ENCODE data around the gene ZNF79. TPM values are rescaled to one million over a fixed set of nuclear protein-coding genes. Genes with fewer than 3 reads are reported as not detected.

ZNF79 gene
- total and polyA plus RNA-seq, 5 donors = 3.2 to 7.9 (median 7.4) TPM

DNA sequence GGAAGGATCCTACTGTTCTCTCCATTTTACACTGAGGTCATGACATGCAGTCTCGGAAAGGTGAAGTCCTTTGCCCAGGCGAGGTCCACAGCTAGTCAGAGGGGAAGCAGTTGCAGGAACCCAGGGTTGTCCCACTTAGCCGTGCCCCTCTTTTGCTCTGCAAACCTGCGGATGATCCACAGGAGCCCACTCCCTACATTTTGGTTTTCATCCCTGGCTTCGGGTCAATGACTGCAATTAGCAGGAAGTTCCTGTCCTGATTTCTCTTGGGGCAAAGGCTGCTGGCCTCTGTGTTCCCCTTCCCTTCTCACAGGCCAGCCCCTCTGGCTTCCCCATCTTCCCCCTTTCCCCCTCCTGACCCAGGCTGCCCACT, 25.9 kb upstream of the ZNF79 start:
- no peaks in the 10 kb centered on the region for H3K27me3 ChIP-seq (ENCODE audit: control insufficient read depth, insufficient read depth)
- peaks cover 7% of the 10 kb centered on the region for H3K4me1 ChIP-seq (ENCODE audit: control insufficient read depth, insufficient read depth, low read length)
- no peaks in the 10 kb centered on the region for H3K9me3 ChIP-seq (ENCODE audit: control insufficient read depth, low read length)
- ATAC-seq (no peak), DNase-seq (no peak)
- H3K4me3 ChIP-seq (ENCODE audit: low read length) = peak overlapping the region; percentile 75
- intact Hi-C loops (cut with DNase I) = no loop called here
- H3K27ac ChIP-seq (ENCODE audit: low read length) = no peak overlapping the region
- 48% methylated on average over 5 of the region's 5 CpGs for WGBS

DNA sequence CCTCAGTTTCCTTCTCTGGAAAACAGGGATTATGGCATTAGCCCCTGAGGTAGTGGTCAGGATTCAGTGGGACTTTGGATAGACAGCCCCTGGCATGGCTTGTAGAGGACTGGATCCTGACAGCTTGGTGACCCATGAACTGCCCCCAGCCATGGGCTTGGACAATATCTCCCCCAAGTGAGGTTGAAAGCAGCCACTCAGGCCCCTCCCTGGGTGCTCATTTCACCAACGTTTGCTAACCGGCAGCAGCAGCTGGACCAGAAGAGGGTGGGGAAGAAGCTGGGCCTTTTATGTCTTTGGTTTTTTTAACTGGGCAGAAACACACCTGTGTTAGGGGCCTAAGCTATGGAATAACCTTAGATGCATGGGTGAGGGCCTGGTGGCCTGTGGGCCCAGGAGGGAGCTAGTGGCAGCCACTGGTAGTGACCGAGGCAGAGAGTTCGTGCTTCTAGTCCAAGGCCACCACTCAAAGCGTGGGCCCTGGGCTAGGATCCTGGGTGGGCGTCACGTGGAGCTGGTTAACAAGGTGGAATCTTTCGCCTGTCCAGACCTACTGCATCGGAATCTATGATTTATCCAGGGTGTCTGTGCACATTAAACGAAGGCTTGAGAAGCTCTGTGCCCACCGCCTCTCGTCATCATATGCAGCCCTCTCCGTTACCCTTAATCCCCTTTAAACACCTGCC, 25.3 kb upstream of the ZNF79 start:
- no peak for ATAC-seq
- 88% methylated on average over 13 of the region's 13 CpGs for WGBS
- intact Hi-C loops (cut with DNase I) = no loop called here
- no peak for DNase-seq
- Histone ChIP-seq H3K27me3 (ENCODE audit: control insufficient read depth, insufficient read depth) (no peaks in the 10 kb centered on the region), H3K4me1 (ENCODE audit: control insufficient read depth, insufficient read depth, low read length) (peaks cover 7% of the 10 kb centered on the region), H3K9me3 (ENCODE audit: control insufficient read depth, low read length) (no peaks in the 10 kb centered on the region), H3K27ac (ENCODE audit: low read length) (no peak overlapping the region), H3K4me3 (ENCODE audit: low read length) (no peak overlapping the region)

DNA sequence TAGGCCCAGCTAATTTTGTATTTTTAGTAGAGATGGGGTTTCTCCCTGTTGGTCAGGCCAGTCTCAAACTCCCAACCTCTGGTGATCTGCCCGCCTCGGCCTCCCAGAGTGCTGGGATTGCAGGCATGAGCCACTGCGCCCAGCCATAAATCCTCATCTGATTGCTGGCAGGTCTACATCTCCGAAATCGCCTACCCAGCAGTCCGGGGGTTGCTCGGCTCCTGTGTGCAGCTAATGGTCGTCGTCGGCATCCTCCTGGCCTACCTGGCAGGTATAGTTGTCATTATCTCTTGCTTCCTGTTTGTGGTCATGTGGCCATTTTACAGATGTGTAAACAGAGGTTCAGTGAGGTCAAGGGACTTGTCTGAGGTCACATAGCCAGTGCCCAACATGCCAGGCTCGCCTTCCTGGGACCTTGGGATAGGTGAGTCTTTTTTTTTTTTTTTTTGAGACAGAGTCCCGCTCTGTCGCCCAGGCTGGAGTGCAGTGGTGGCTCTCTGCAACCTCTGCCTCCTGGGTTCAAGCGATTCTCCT, 24.4 kb upstream of the ZNF79 start:
- H3K27me3 ChIP-seq (ENCODE audit: control insufficient read depth, insufficient read depth) = no peaks in the 10 kb centered on the region
- H3K4me3 ChIP-seq (ENCODE audit: low read length) = no peak overlapping the region
- WGBS = 95% methylated on average over 14 of the region's 14 CpGs
- intact Hi-C loops (cut with DNase I) = loop anchor here in 1 of 4 donors (10.0 kb wide), 1 partner anchor 175 kb away; no protein-coding TSS in a partner anchor
- H3K27ac ChIP-seq (ENCODE audit: low read length) = no peak overlapping the region
- no peaks in the 10 kb centered on the region for H3K9me3 ChIP-seq (ENCODE audit: control insufficient read depth, low read length)
- H3K4me1 ChIP-seq (ENCODE audit: control insufficient read depth, insufficient read depth, low read length) = peaks cover 7% of the 10 kb centered on the region
- DNase-seq = no peak
- ATAC-seq = no peak

DNA sequence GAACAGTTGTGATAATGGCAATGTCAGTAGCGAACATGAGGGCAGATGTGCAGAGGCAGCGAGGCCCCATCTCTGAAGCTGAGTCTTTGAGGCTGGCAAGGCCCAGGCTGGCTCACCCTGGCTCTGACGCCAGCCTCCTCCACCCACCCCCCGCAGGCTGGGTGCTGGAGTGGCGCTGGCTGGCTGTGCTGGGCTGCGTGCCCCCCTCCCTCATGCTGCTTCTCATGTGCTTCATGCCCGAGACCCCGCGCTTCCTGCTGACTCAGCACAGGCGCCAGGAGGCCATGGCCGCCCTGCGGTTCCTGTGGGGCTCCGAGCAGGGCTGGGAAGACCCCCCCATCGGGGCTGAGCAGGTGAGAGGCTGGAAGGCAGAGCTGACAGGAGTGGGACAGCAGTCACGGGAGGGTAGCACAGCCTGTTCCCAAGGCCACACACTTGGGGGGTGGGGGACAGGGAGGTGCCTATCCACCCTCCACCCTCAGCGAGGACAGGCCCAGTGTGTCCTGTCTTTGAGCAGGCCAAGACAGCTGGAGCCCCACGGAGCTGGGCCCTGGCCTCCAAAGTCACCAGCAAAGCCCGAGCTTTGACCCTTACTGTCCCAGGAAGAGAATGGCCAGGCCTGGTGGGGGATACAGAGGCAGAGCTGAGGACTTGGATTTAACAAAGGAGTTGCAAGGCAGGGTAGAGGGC, 21.6 kb upstream of the ZNF79 start:
- peaks cover 16% of the 10 kb centered on the region for H3K4me1 ChIP-seq (ENCODE audit: control insufficient read depth, insufficient read depth, low read length)
- 87% methylated on average over 18 of the region's 18 CpGs for WGBS
- no peak for DNase-seq
- no peaks in the 10 kb centered on the region for H3K9me3 ChIP-seq (ENCODE audit: control insufficient read depth, low read length)
- ATAC-seq = no peak
- H3K4me3 ChIP-seq (ENCODE audit: low read length) = no peak overlapping the region
- H3K27me3 ChIP-seq (ENCODE audit: control insufficient read depth, insufficient read depth) = no peaks in the 10 kb centered on the region
- no peak overlapping the region for H3K27ac ChIP-seq (ENCODE audit: low read length)
- intact Hi-C loops (cut with DNase I) = loop anchor here in 1 of 4 donors (10.0 kb wide), 1 partner anchor 178 kb away; no protein-coding TSS in a partner anchor

DNA sequence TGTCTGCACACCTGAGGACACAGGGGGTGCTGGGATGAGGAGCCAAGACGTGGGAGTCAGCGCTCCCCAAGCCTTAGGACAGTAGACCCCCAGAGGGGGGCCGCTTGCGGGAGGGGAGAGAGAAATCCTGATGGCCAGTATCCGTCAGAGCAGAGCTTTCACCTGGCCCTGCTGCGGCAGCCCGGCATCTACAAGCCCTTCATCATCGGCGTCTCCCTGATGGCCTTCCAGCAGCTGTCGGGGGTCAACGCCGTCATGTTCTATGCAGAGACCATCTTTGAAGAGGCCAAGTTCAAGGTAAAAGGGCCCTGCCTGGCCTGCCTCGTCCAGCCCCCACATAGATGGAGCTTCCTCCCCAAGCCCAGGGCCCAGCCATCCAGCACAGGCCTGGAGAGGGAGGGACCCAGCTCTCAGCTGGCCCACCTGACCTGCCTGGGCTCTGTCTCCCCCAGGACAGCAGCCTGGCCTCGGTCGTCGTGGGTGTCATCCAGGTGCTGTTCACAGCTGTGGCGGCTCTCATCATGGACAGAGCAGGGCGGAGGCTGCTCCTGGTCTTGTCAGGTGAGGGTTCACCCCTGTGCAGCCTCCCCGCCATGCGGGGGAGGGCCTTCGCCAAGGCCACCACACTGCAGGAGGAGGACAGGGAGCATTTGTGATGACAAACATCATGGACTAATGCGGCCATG, 20.5 kb upstream of the ZNF79 start:
- WGBS = 90% methylated on average over 22 of the region's 22 CpGs

DNA sequence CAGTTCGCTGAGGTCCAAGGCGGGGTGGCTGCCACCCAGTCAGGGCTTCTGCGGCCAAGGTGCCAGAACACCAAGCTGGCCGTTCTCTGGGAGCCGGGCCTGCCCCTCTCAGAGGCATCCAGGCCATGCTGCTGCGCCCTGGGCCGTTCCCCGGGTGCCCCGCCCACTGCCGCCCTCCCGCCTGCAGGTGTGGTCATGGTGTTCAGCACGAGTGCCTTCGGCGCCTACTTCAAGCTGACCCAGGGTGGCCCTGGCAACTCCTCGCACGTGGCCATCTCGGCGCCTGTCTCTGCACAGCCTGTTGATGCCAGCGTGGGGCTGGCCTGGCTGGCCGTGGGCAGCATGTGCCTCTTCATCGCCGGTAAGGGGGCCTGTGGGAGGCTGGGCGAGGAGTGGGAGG, 19.6 kb upstream of the ZNF79 start:
- DNase-seq (no peak), ATAC-seq (no peak)
- Histone ChIP-seq H3K4me3 (ENCODE audit: low read length) (no peak overlapping the region), H3K9me3 (ENCODE audit: control insufficient read depth, low read length) (no peaks in the 10 kb centered on the region), H3K4me1 (ENCODE audit: control insufficient read depth, insufficient read depth, low read length) (peaks cover 10% of the 10 kb centered on the region), H3K27ac (ENCODE audit: low read length) (no peak overlapping the region), H3K27me3 (ENCODE audit: control insufficient read depth, insufficient read depth) (no peaks in the 10 kb centered on the region)
- intact Hi-C loops (cut with DNase I) = loop anchor here in 1 of 4 donors (10.0 kb wide), 1 partner anchor 180 kb away; no protein-coding TSS in a partner anchor
- 93% methylated on average over 23 of the region's 23 CpGs for WGBS

More for the DNA sequence above, 20.5 kb upstream of the ZNF79 start:
- DNase-seq (no peak), ATAC-seq (no peak)
- Histone ChIP-seq H3K4me1 (ENCODE audit: control insufficient read depth, insufficient read depth, low read length) (peaks cover 10% of the 10 kb centered on the region), H3K4me3 (ENCODE audit: low read length) (no peak overlapping the region), H3K9me3 (ENCODE audit: control insufficient read depth, low read length) (no peaks in the 10 kb centered on the region), H3K27me3 (ENCODE audit: control insufficient read depth, insufficient read depth) (no peaks in the 10 kb centered on the region), H3K27ac (ENCODE audit: low read length) (no peak overlapping the region)
- intact Hi-C loops (cut with DNase I) = loop anchor here in 1 of 4 donors (10.0 kb wide), 1 partner anchor 179 kb away; no protein-coding TSS in a partner anchor

DNA sequence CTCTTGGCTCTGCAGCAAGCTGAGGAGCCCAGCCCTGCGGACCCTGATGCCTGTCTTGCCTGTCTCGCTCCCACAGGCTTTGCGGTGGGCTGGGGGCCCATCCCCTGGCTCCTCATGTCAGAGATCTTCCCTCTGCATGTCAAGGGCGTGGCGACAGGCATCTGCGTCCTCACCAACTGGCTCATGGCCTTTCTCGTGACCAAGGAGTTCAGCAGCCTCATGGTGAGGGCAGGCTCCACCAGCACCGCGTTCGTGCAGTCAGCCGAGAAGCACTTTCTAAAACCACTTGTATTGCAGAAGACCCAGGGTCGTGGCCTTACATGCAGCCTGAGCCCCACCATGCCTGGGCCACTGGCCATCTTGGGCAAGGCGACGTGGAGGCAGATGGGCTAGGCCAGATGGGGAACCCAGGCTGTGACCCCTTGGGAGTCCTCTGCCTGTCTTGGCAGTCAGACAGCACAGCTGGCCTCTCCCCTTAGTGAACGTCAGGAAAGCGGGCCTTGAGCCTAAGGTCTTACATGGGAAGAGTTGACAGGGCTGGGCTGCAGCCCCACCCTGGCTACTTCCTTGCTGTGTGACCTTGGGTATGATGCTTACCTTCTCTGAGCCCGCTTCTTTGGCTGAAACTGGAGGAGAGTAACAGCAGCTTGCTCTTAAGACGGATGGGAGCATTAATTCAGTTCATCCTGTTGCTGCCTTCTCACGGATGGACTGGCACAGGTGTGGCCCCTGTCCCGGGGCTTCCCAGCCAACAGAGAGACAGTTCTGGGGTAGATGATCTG, 18.6 kb upstream of the ZNF79 start:
- intact Hi-C loops (cut with DNase I) = loop anchor here in 1 of 4 donors (10.0 kb wide), 1 partner anchor 181 kb away; no protein-coding TSS in a partner anchor
- DNase-seq = no peak
- no peak for ATAC-seq
- Histone ChIP-seq H3K27me3 (ENCODE audit: control insufficient read depth, insufficient read depth) (no peaks in the 10 kb centered on the region), H3K9me3 (ENCODE audit: control insufficient read depth, low read length) (no peaks in the 10 kb centered on the region), H3K4me3 (ENCODE audit: low read length) (no peak overlapping the region), H3K27ac (ENCODE audit: low read length) (no peak overlapping the region), H3K4me1 (ENCODE audit: control insufficient read depth, insufficient read depth, low read length) (peaks cover 10% of the 10 kb centered on the region)
- WGBS = 91% methylated on average over 20 of the region's 20 CpGs

DNA sequence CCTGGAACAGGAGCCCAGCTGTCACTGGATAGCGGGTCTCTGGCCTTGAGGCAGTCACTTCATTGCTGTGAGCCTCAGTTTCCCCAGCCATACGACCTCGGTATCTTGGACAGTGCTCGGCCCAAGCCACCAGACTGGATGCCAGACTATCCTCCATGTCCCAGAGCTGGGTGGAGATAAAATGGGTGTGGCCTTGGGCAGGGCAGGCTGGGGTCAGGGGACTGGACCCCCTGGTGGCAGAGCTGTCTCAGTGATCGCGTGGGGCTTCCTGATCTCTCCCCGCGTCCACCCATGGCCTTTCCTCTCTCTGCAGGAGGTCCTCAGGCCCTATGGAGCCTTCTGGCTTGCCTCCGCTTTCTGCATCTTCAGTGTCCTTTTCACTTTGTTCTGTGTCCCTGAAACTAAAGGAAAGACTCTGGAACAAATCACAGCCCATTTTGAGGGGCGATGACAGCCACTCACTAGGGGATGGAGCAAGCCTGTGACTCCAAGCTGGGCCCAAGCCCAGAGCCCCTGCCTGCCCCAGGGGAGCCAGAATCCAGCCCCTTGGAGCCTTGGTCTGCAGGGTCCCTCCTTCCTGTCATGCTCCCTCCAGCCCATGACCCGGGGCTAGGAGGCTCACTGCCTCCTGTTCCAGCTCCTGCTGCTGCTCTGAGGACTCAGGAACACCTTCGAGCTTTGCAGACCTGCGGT, 17.2 kb upstream of the ZNF79 start:
- intact Hi-C loops (cut with DNase I) = loop anchor here in 1 of 4 donors (10.0 kb wide), 1 partner anchor 182 kb away; no protein-coding TSS in a partner anchor
- Histone ChIP-seq H3K9me3 (ENCODE audit: control insufficient read depth, low read length) (no peaks in the 10 kb centered on the region), H3K4me3 (ENCODE audit: low read length) (no peak overlapping the region), H3K4me1 (ENCODE audit: control insufficient read depth, insufficient read depth, low read length) (peaks cover 10% of the 10 kb centered on the region), H3K27ac (ENCODE audit: low read length) (no peak overlapping the region), H3K27me3 (ENCODE audit: control insufficient read depth, insufficient read depth) (no peaks in the 10 kb centered on the region)
- WGBS = 62% methylated on average over 13 of the region's 13 CpGs
- DNase-seq (no peak), ATAC-seq (peak in 1 of 2 donors; percentile 36)

DNA sequence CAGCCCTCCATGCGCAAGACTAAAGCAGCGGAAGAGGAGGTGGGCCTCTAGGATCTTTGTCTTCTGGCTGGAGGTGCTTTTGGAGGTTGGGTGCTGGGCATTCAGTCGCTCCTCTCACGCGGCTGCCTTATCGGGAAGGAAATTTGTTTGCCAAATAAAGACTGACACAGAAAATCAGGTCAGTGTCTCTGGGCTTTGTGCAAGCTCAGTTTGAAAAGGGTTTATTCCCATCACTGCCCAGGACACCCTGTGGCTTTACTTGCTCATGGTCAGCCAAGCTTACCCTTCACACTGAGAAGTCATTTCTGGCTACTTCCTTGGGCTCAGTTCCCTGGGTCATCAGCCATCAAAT, 16.7 kb upstream of the ZNF79 start:
- no peak overlapping the region for H3K4me3 ChIP-seq (ENCODE audit: low read length)
- no peak overlapping the region for H3K27ac ChIP-seq (ENCODE audit: low read length)
- peaks cover 10% of the 10 kb centered on the region for H3K4me1 ChIP-seq (ENCODE audit: control insufficient read depth, insufficient read depth, low read length)
- intact Hi-C loops (cut with DNase I) = loop anchor here in 1 of 4 donors (10.0 kb wide), 1 partner anchor 183 kb away; no protein-coding TSS in a partner anchor
- H3K27me3 ChIP-seq (ENCODE audit: control insufficient read depth, insufficient read depth) = no peaks in the 10 kb centered on the region
- DNase-seq = no peak
- ATAC-seq = peak in 1 of 2 donors; percentile 38
- WGBS = 48% methylated on average over 6 of the region's 6 CpGs
- H3K9me3 ChIP-seq (ENCODE audit: control insufficient read depth, low read length) = no peaks in the 10 kb centered on the region

DNA sequence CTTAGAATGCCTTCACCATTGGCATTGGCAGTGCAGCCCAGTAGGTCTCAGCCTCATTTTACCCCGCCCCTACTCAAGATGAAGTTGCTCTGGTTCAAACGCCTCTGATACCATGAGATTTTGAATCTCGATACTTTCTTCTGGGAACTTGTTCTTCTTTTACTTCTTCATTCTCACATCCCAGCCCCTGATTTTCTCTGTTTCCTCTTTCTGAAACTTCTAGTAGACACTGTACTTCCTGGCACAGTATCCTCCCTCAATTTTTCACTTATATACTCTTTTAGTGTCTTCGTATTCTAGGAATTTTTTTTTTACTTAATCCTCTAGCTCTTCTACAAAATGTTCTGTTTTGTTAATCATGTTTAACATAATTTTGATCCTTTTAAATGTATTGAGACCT, 13.1 kb upstream of the ZNF79 start:
- Histone ChIP-seq H3K27ac (ENCODE audit: low read length) (no peak overlapping the region), H3K9me3 (ENCODE audit: control insufficient read depth, low read length) (no peaks in the 10 kb centered on the region), H3K4me3 (ENCODE audit: low read length) (no peak overlapping the region), H3K27me3 (ENCODE audit: control insufficient read depth, insufficient read depth) (no peaks in the 10 kb centered on the region), H3K4me1 (ENCODE audit: control insufficient read depth, insufficient read depth, low read length) (peaks cover 10% of the 10 kb centered on the region)
- DNase-seq = no peak
- intact Hi-C loops (cut with DNase I) = no loop called here
- ATAC-seq = no peak
- 83% methylated on average over 4 of the region's 4 CpGs for WGBS
